H1 (cell line): ENCODE results near the gene RAB6D. TPM values are rescaled to one million over a fixed set of nuclear protein-coding genes. Genes with fewer than 3 reads are reported as not detected.
"Not testable (repeated sequence)": the region's sequence is repeated elsewhere in the genome, so short reads cannot be mapped to it uniquely, and the experiment has no call there.

Experiments
- CTCF ChIA-PET: fragments of 300-600 bp; sonication (Branson Sonifier 250); formaldehyde crosslinking; loops from one replicate; lab custom pipeline; 2021; ENCODE audit not compliant: partially characterized antibody; lab: Charles Lee
- POLR2A ChIA-PET: fragments of 300-600 bp; sonication (Branson Sonifier 250); formaldehyde crosslinking; loops from one replicate; lab custom pipeline; 2021; ENCODE audit warnings: inconsistent platforms; ENCODE audit not compliant: partially characterized antibody; lab: Charles Lee
- DNase-seq, 2 experiments: peaks; one replicate each; pipeline versions ENCODE4 v3.0.0 to v3.0.0-alpha.2; 2010 to 2022; ENCODE audit warnings: low spot score in 2 of 2, low read depth in 1 of 2, mixed read lengths in 1 of 2
- FAIRE-seq: peaks from 2 replicates; lab custom pipeline; 2011; peaks lifted over from hg19 to GRCh38; lab: Jason Lieb, UNC
- H2AFZ ChIP-seq: 2 replicates; pipeline ENCODE4 v1.8.1; 2012; ENCODE audit warnings: low read length, inconsistent platforms
- H2AK5ac ChIP-seq: 2 replicates; pipeline ENCODE4 v1.6.1; 2013; ENCODE audit warnings: low read depth, low read length
- H2BK120ac ChIP-seq: replicated peaks from 2 replicates; pipeline ENCODE3; 2013; ENCODE audit warnings: low read depth, low read length, inconsistent platforms
- H2BK12ac ChIP-seq: 2 replicates; pipeline ENCODE4 v1.6.1; 2013; ENCODE audit warnings: low read depth, low read length
- H2BK15ac ChIP-seq: 2 replicates; pipeline ENCODE4 v1.6.1; 2013; ENCODE audit warnings: low read length
- H2BK20ac ChIP-seq: 2 replicates; pipeline ENCODE4 v1.6.1; 2013; ENCODE audit warnings: low read length
- H2BK5ac ChIP-seq: 2 replicates; pipeline ENCODE4 v1.6.1; 2013; ENCODE audit warnings: low read depth, low read length
- H3K14ac ChIP-seq: 2 replicates; pipeline ENCODE4 v1.6.1; 2013; ENCODE audit warnings: inconsistent platforms; ENCODE audit not compliant: insufficient read length
- H3K18ac ChIP-seq: 2 replicates; pipeline ENCODE4 v1.6.1; 2013; ENCODE audit warnings: low read length; ENCODE audit errors: extremely low read depth
- H3K23ac ChIP-seq: 2 replicates; pipeline ENCODE4 v1.6.1; 2013; ENCODE audit warnings: inconsistent platforms; ENCODE audit not compliant: insufficient read length
- H3K23me2 ChIP-seq: 2 replicates; pipeline ENCODE4 v1.6.1; 2013; ENCODE audit warnings: low read depth, low read length
- H3K27ac ChIP-seq: 2 replicates; pipeline ENCODE4 v1.6.1; 2011; ENCODE audit warnings: low read depth, low read length, inconsistent platforms
- H3K27me3 ChIP-seq, 4 experiments: replicated peaks in 1 of 4; 1 replicate in 1 of 4; 2 replicates in 3 of 4; pipeline versions ENCODE4 v1.6.1 to v1.8.1; 2011 to 2013; ENCODE audit warnings: low read length in 3 of 4, mild to moderate bottlenecking in 3 of 4, inconsistent platforms in 2 of 4, mixed read lengths in 2 of 4, moderate library complexity in 1 of 4; ENCODE audit not compliant: control insufficient read depth in 3 of 4, insufficient read depth in 3 of 4; ENCODE audit errors: extremely low read depth in 1 of 4
- H3K36me3 ChIP-seq, 4 experiments: 2 replicates each; pipeline versions ENCODE4 v1.6.1 to v1.8.1; 2011 to 2013; ENCODE audit warnings: mild to moderate bottlenecking in 4 of 4, low read length in 3 of 4, moderate library complexity in 2 of 4, control low read depth in 1 of 4, inconsistent platforms in 1 of 4; ENCODE audit not compliant: insufficient read depth in 4 of 4, control insufficient read depth in 2 of 4
- H3K4ac ChIP-seq: replicated peaks from 2 replicates; pipeline ENCODE3; 2013; ENCODE audit warnings: low read length, low read depth, mixed read lengths, inconsistent platforms; ENCODE audit not compliant: insufficient read length
- H3K4me1 ChIP-seq, 4 experiments: replicated peaks in 1 of 4; 1 replicate in 1 of 4; 2 replicates in 3 of 4; pipeline versions ENCODE4 v1.6.1 to v1.8.1; 2011 to 2013; ENCODE audit warnings: low read length in 3 of 4, inconsistent platforms in 2 of 4, mixed read lengths in 1 of 4; ENCODE audit not compliant: insufficient read depth in 4 of 4, control insufficient read depth in 3 of 4
- H3K4me2 ChIP-seq, 2 experiments: 2 replicates each; pipeline versions ENCODE4 v1.6.1 to v1.8.1; 2011 to 2013; ENCODE audit warnings: low read depth in 2 of 2, low read length in 2 of 2, control low read depth in 1 of 2, inconsistent platforms in 1 of 2, mild to moderate bottlenecking in 1 of 2; ENCODE audit not compliant: insufficient read depth in 1 of 2
- H3K4me3 ChIP-seq, 4 experiments: fragments of 200-600, 300-600 bp in 1 of 4; sonication (generic), shearing (Covaris generic), sonication (Bioruptor Twin) in 1 of 4; 2 replicates each; pipeline versions ENCODE4 v1.5.1 to v1.8.1; 2011 to 2016; ENCODE audit warnings: low read length in 4 of 4, low read depth in 3 of 4, control low read depth in 2 of 4, inconsistent platforms in 2 of 4, mild to moderate bottlenecking in 2 of 4, mixed read lengths in 1 of 4, moderate library complexity in 1 of 4; ENCODE audit not compliant: insufficient read depth in 2 of 4; ENCODE audit errors: extremely low read depth in 1 of 4
- H3K56ac ChIP-seq: replicated peaks from 2 replicates; pipeline ENCODE3; 2013; ENCODE audit warnings: low read depth, mild to moderate bottlenecking, mixed read lengths, low read length, inconsistent platforms; ENCODE audit not compliant: insufficient read length
- H3K79me1 ChIP-seq: 2 replicates; pipeline ENCODE4 v1.6.1; 2013; ENCODE audit warnings: low read depth, low read length, control low read depth
- H3K79me2 ChIP-seq, 2 experiments: 2 replicates each; pipeline versions ENCODE4 v1.6.1 to v1.8.1; 2012 to 2013; ENCODE audit warnings: low read length in 2 of 2, mild to moderate bottlenecking in 2 of 2, inconsistent platforms in 1 of 2; ENCODE audit not compliant: insufficient read depth in 2 of 2, control insufficient read depth in 1 of 2
- H3K9ac ChIP-seq, 4 experiments: replicated peaks in 1 of 4; 1 replicate in 1 of 4; 2 replicates in 3 of 4; pipeline versions ENCODE4 v1.6.1 to v1.8.1; 2011 to 2013; ENCODE audit warnings: low read depth in 3 of 4, low read length in 3 of 4, control low read depth in 2 of 4, mild to moderate bottlenecking in 2 of 4, moderate library complexity in 2 of 4, inconsistent platforms in 1 of 4; ENCODE audit errors: extremely low read depth in 1 of 4
- H3K9me3 ChIP-seq, 2 experiments: 2 replicates each; pipeline versions ENCODE4 v1.6.1 to v1.8.1; 2012 to 2013; ENCODE audit warnings: mild to moderate bottlenecking in 2 of 2, moderate library complexity in 2 of 2, control low read depth in 1 of 2, inconsistent platforms in 1 of 2, low read depth in 1 of 2, low read length in 1 of 2, mixed read lengths in 1 of 2; ENCODE audit not compliant: insufficient read depth in 2 of 2
- H4K20me1 ChIP-seq, 2 experiments: replicated peaks in 1 of 2; 2 replicates each; pipeline versions ENCODE3 to v1.8.1; 2011 to 2013; ENCODE audit warnings: inconsistent platforms in 2 of 2, low read length in 2 of 2, mild to moderate bottlenecking in 1 of 2; ENCODE audit not compliant: insufficient read depth in 2 of 2, control insufficient read depth in 1 of 2
- H4K5ac ChIP-seq: 2 replicates; pipeline ENCODE4 v1.6.1; 2013; ENCODE audit warnings: low read length, low read depth, mixed read lengths, inconsistent platforms; ENCODE audit not compliant: insufficient read length
- H4K8ac ChIP-seq: 2 replicates; pipeline ENCODE4 v1.8.0; 2013; ENCODE audit warnings: mild to moderate bottlenecking, moderate library complexity, low read length, inconsistent platforms; ENCODE audit not compliant: insufficient read depth; ENCODE audit errors: extremely low read depth
- H4K91ac ChIP-seq: replicated peaks from 2 replicates; pipeline ENCODE3; 2013; ENCODE audit warnings: low read length, mixed read lengths, inconsistent platforms; ENCODE audit not compliant: insufficient read length
- WGBS, 2 experiments: shearing (Covaris generic) in 1 of 2; methylation state at CpG; one replicate each; pipeline versions ENCODE4 v1.1.6 to v1.1.7; 2013 to 2015; ENCODE audit warnings: low lambda C conversion rate in 2 of 2, mixed read lengths in 2 of 2, inconsistent platforms in 1 of 2, low coverage in 1 of 2, missing lambda C conversion rate in 1 of 2; ENCODE audit not compliant: insufficient replicate concordance in 2 of 2, insufficient coverage in 1 of 2, insufficient read length in 1 of 2; ENCODE audit errors: extremely low coverage in 1 of 2, missing lambda C conversion rate in 1 of 2; 5-methylcytosine and 5-hydroxymethylcytosine counted together
- polyA plus RNA-seq, 7 experiments: library from polyadenylated mRNA; depleted of rRNA in 3 of 7; stranded (reverse) in 5 of 7; unstranded in 2 of 7; fragments of >200 nt in 5 of 7; fragments of 200-250 nt in 2 of 7; gene quantifications; 1 replicate in 5 of 7; 2 replicates in 1 of 7; 4 replicates in 1 of 7; pipeline versions ENCODE4 v1.2.1 to v1.2.3, GENCODE V29; 2011 to 2013; ENCODE audit warnings: missing spikeins in 2 of 7, mixed read lengths in 2 of 7
- total RNA-seq: library from RNA; stranded (reverse); fragmentation: NEBNext Ultra II Directional; extraction: Animal tissue kit (Norgen Biotek cat#: 25700); gene quantifications from 2 replicates; pipeline ENCODE4 v1.2.1, GENCODE V29; 2021

Gene RAB6D
- total and polyA plus RNA-seq, 2 of the 8 experiments (the other 6 are each of a cell fraction or from before 2014, with no cell fraction given) = 0.05 to 0.22 TPM

- not testable (repeated sequence) for H4K91ac ChIP-seq, DNase-seq
- peaks cover 0 to 10% (median 3%) of the 10 kb centered on the region in 4 experiments; a peak in 5 of 7 replicates for H3K27me3 ChIP-seq
Observed at GRCh38 chr2:131361773-131362172, 2.2 kb downstream of the RAB6D start.

GRCh38 chr2:131353167-131353697 lies 10.7 kb downstream of the RAB6D start:
- H3K79me2 ChIP-seq, H3K27me3 ChIP-seq, H3K23ac ChIP-seq, H2BK15ac ChIP-seq, H3K4me1 ChIP-seq, CTCF ChIA-PET, POLR2A ChIA-PET, H3K9me3 ChIP-seq, H3K36me3 ChIP-seq, H2BK20ac ChIP-seq, DNase-seq, H2AK5ac ChIP-seq, H3K9ac ChIP-seq, H3K4ac ChIP-seq, H3K23me2 ChIP-seq, H3K27ac ChIP-seq, H3K56ac ChIP-seq, H2BK12ac ChIP-seq, H3K79me1 ChIP-seq, FAIRE-seq, H3K18ac ChIP-seq, H2BK5ac ChIP-seq, H4K20me1 ChIP-seq, H2AFZ ChIP-seq, H3K14ac ChIP-seq, H4K8ac ChIP-seq, H4K5ac ChIP-seq, H2BK120ac ChIP-seq, H3K4me2 ChIP-seq, H4K91ac ChIP-seq: not testable (repeated sequence)
- 93% methylated on average over 1 of the region's 46 CpGs; no CpG with 5 or more reads in 1 of the 2 experiments for WGBS, 2 experiments
- 0 out of 8 replicates have a peak overlapping the region, but pooled peaks of 1 of the 4 experiments have one; percentile 34 for H3K4me3 ChIP-seq

More at GRCh38 chr2:131361773-131362172, 2.2 kb downstream of the RAB6D start:
- H3K79me2 ChIP-seq, H3K4me2 ChIP-seq, H3K79me1 ChIP-seq, H2AFZ ChIP-seq, H3K56ac ChIP-seq, H4K5ac ChIP-seq, H3K4me1 ChIP-seq, POLR2A ChIA-PET, H3K23ac ChIP-seq, H3K4ac ChIP-seq, H3K23me2 ChIP-seq, H3K18ac ChIP-seq, H2BK5ac ChIP-seq, H2BK20ac ChIP-seq, H2AK5ac ChIP-seq, H4K8ac ChIP-seq, H2BK120ac ChIP-seq, H2BK15ac ChIP-seq, H3K14ac ChIP-seq, H3K9me3 ChIP-seq, H3K27ac ChIP-seq, FAIRE-seq, H2BK12ac ChIP-seq, H3K4me3 ChIP-seq, H4K20me1 ChIP-seq, H3K36me3 ChIP-seq, CTCF ChIA-PET, H3K9ac ChIP-seq: not testable (repeated sequence)
- 78% methylated on average over 4 of the region's 4 CpGs; no CpG with 5 or more reads in 1 of the 2 experiments for WGBS, 2 experiments
